ENCODE data around the gene COL19A1. TPM values are rescaled to one million over a fixed set of nuclear protein-coding genes. Genes with fewer than 3 reads are reported as not detected.

The COL19A1 gene
- total and polyA plus RNA-seq, 9 of the 15 experiments (the other 6 are each of a cell fraction or from before 2014, with no cell fraction given) = not detected

- ChIA-PET CTCF (ENCODE audit: low intra/inter-chr PET ratio) (no interaction called here), POLR2A (no interaction called here)
- intact Hi-C loops (cut with micrococcal nuclease) (no loop called here), in situ Hi-C loops (cut with MboI) (loop anchor here (10.0 kb wide), 1 partner anchor 375 kb away; no protein-coding TSS in a partner anchor)
- ATAC-seq (no peak), DNase-seq (ENCODE audit: extremely low read depth in 1 of 4, low spot score in 3 of 4) (no peak), FAIRE-seq (no peak)
- Histone ChIP-seq H3K27me3 (ENCODE audit: control insufficient read depth in 2 of 2, insufficient read depth in 2 of 2, low read length in 2 of 2) (no peaks in the 10 kb centered on the region), H2AFZ (ENCODE audit: low read depth, low read length) (no peak overlapping the region), H3K27ac (ENCODE audit: extremely low read depth, low read depth, low read length) (no peak overlapping the region), H4K20me1 (replicated peaks; ENCODE audit: control insufficient read depth, insufficient read depth, low read length) (no peaks in the 10 kb centered on the region), H3K9me1 (ENCODE audit: control insufficient read depth, insufficient read depth, low read length) (no peaks in the 10 kb centered on the region), H3K4me3 (no peak overlapping the region), H3K4me1 (replicated peaks in 1 of 2; ENCODE audit: control insufficient read depth in 2 of 2, insufficient read depth in 2 of 2, low read length in 2 of 2) (no peaks in the 10 kb centered on the region), H3K79me2 (ENCODE audit: control insufficient read depth, insufficient read depth, low read length) (no peaks in the 10 kb centered on the region), H3K36me3 (ENCODE audit: control insufficient read depth, insufficient read depth, low read length) (no peaks in the 10 kb centered on the region), H3K9ac (ENCODE audit: insufficient read depth in 1 of 2, low read depth in 2 of 2, low read length in 2 of 2) (no peak overlapping the region), H3K4me2 (ENCODE audit: insufficient read depth, low read length) (no peak overlapping the region), H3K9me3 (replicated peaks; ENCODE audit: control insufficient read depth, insufficient read depth, low read depth, low read length) (no peaks in the 10 kb centered on the region)
- 2% methylated on average over 7 of the region's 7 CpGs for WGBS (ENCODE audit: insufficient coverage, low coverage, missing lambda C conversion rate)
- no TSS peak for BruUV-seq (replicated peaks)
- no peak for TF ChIP-seq MGA (IDR thresholded peaks at IDR 0.05)
- no peak for TF ChIP-seq U2AF2 (optimal IDR thresholded peaks at IDR 0.05; ENCODE audit: low read depth, low read length)
- TF ChIP-seq HDAC1 (IDR thresholded peaks at IDR 0.05) = no peak
- TF ChIP-seq GABPA (tag; conservative IDR thresholded peaks at IDR 0.05; ENCODE audit: low read depth) = no peak
- no peak for TF ChIP-seq ZNF212 (CRISPR knock-in tag; IDR thresholded peaks at IDR 0.05)
- TF ChIP-seq RUNX1 (IDR thresholded peaks at IDR 0.05; ENCODE audit: low read depth) = no peak
- TF ChIP-seq NCOA4 (IDR thresholded peaks at IDR 0.05; ENCODE audit: partially characterized antibody) = no peak
- TF ChIP-seq XRCC3 (IDR thresholded peaks at IDR 0.05) = no peak
- no peak for TF ChIP-seq CAMTA2 (CRISPR knock-in tag; conservative IDR thresholded peaks at IDR 0.05)
- no peak for TF ChIP-seq ZFP36 (IDR thresholded peaks at IDR 0.05; ENCODE audit: low read depth, low read length, partially characterized antibody)
- TF ChIP-seq CBFA2T2 (conservative IDR thresholded peaks at IDR 0.05) = no peak
- TF ChIP-seq ID3 (CRISPR knock-in tag; IDR thresholded peaks at IDR 0.05) = no peak
- TF ChIP-seq ID3 (tag; IDR thresholded peaks at IDR 0.05) = no peak
Measured at GRCh38 chr6:70119218-70119835, 253.0 kb downstream of the COL19A1 start.
